HG03521 (cell line): Measurements from ENCODE around the gene KCNN2.
"Not testable (repeated sequence)": the region's sequence is repeated elsewhere in the genome, so short reads cannot be mapped to it uniquely, and the experiment has no call there.

Source experiments
- ATAC-seq: cut with Tn5 transposase; IDR thresholded peaks from one replicate; pipeline ENCODE4 v1.9.1; 2021; ENCODE audit warnings: mild to moderate bottlenecking, moderate library complexity; ENCODE audit not compliant: unreplicated experiment

The KCNN2 gene

DNA sequence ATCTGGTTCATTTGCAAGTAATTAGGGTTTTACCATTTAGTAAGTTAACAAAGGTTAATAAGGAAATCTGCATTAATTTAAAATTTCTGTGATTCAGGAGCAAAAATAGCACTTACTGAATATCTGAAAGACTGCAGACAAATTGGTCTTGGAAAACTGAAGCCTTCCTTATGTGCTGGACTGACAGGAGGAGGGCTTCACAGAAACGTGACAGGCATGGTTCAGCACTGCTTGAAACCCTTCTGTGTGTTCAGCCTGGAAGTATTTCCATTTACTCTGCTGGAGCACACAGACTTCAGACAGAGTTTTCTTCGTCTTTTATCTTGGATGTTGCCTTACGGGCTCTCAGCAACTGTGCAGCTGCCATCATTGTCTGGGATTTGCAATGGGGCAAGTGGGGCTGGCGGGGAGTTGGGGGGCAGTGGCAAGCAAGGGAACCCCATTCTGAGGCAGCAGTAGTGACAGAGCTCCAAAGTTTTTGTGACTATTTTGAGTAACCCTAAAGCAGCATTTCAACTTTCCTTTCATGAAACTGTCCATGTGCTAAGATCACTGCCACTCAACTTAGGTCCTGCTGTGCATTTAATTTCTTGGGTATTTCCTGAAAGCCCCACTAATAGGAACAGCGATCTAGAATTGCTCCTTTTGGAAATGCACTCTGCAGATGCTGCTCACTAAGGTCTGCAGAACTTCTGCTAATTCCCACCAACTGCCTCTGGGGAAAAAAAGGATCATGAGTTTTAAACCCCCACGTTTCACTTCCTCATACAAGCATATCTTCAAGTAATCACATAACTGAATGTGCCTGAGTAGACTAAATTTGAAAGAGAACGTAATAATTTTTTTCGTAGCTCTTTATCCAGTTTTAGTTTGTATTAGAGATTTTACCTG, 56.6 kb downstream of the KCNN2 start:
- ATAC-seq: peak; percentile 91

DNA sequence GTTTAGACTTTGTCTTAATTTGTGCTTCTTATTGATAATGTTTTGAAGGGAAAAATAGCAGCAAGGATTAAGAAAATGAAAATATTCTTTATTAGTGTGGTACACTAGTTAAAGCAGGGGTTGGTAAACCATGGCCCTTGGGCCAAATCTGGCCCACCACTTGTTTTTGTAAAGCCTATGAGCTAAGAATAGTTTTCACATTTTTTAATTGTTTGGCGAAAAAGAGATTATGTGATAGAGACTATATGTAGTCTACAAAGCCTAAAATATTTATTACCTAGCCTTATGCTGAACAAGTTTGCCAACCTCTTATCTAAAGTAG, 57.2 kb downstream of the KCNN2 start:
- no peak for ATAC-seq

DNA sequence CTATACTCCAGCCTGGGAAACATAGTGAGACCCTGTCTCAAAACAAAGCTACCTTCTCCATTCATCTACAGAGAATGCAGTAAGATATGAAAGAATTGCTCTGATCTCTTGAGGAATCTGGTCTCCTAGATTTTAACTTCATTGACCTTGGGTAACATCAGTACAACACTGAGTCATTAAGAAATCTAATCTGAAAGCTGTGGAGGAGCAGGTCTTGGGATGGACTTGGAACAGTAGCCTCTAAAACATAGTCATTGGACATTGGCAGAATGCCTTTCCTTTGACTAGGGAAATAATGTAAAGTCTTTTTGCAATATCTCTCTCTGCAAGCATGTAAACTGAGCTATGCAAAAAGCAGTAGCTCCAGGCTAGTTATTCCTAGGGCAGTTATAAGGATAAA, 58.1 kb downstream of the KCNN2 start:
- ATAC-seq: no peak

DNA sequence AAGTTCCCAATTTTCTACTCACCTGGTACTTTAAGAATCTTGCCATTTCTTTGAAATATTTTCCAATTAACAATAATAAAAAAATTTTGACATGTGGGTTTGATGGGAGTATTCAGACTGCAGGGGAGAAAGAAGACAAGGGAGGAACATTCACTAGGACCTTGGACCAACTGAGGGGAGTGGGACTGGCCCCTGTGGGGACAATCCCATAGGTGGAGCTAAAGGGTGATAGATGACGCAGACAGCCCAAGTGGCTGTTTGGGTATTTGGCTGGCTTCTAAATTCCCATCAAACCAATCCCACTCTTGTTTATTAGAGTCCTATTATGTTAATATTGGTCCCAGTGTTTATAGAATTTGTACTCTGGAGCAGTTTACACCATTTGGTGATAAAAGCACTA, 65.3 kb downstream of the KCNN2 start:
- ATAC-seq: no peak

DNA sequence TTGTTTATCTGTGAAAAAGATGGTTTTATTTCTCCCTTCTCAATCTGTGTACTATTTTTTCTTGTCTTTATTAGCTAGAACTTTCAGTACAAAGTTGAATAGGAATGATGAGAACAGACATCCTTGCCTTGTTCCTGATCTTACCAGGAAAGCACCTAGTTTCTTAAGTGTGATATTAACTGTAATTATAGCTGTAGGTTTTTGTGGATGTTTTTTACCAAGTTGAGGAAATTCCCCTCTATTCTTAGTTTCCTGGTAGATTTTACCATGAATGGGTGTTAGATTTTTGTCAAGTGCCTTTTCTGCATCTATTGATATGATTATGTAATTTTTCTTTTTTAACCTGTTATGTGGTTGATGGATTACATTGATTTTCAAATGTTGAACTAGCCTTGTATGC, 68.7 kb downstream of the KCNN2 start:
- no peak for ATAC-seq

DNA sequence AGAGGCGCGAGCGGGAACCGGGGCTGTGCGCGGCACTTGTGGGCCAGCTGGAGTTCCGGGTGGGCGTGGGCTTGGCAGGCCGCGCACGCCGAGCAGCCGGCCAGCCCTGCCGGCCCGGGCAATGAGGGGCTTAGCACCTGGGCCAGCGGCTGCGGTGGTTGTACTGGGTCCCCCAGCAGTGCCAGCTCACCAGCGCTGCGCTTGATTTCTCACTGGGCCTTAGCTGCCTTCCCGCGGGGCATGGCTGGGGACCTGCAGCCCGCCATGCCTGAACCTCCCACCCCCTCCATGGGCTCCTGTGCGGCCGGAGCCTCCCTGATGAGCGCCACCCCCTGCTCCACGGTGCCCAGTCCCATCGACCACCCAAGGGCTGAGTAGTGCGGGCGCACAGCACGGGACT, 70.8 kb downstream of the KCNN2 start:
- not testable (repeated sequence) for ATAC-seq

DNA sequence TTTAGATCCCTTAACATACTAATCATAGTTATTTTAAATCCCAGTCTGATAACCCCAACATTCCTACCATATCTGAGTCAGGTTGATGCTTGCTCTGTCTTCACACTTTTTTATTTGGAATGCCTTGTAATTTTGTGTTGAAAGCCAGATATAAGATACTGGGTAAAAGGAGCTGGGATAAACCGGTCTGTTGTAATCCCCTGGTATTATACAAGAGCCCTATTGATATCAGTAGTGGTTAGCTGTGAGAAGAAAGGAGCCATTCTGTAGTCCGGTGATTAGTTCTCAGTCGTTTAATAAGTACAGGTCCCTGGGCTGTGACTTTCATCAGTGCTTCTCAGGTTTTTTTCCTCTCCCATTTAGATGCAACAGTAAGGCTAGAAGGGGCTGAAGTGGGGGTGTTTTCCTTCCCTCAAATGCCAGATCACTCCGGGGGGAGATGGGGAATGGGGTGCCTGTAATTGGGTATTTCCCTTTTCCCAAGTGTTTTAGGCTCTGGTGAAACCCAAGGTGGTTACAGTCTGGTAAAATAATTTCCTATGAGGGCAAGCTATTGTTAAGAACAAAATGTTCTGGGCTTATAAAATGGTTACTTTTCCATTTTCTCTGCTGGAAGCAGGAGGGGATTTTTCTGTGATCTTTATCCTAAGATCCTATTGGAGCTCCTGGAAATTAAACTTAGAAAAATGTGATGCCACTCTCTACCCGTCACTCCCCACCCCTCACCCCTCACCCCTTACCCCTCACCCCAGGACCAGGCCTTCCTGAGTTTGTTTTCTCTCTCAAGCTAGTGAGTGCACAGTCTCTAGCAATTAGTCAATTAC, 72.7 kb downstream of the KCNN2 start:
- no peak for ATAC-seq

DNA sequence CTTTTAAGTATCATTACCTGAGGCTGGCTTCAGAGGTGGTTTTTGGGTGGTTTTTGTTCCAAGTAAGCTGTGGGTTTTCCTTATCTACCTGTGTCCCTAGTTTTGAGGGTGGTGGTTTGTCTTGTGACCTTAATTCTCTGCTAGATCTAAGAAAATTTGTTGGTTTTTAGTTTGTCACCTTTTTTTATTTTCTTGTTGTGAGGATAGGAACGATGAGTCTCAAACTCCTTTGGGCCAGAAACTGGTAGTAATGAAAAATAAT, 73.3 kb downstream of the KCNN2 start:
- ATAC-seq: no peak

DNA sequence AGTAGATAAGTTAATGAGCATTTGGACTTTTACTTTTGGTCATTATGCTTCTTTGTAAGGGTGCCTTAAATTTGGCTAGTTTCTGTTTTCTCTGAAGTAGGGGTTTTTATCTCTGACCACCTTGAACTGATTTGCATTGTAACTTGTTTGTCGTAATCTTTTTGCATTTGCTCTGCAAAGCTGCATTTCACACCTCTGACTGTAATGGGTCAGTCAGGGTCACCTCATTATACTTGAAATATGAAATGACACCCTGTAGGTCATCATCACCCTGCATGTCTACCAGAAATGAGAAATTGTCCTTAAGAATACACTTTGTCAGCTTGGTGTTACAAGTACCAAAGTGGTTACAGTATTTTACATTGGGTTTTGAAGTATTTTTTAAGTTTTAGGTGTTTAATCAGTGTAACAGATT, 74.0 kb downstream of the KCNN2 start:
- ATAC-seq: peak; percentile 58

DNA sequence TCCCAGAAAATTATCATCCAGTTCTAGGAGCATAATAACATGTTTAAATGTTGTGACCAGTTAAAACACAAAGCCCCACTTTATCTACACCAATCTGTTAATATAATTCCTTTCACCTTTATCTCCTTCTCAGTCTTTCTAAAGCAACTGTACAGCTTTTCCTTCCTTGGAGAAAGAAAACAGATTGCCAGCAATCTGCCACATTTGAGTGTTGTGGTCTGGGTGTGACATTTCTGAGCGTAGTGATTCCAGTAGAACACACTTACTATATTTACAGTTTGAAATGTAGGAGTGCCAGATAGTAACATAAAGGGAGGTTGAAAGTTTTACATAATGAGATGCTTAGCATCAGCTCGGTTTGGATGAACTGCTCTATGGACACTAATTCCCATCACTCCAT, 76.1 kb downstream of the KCNN2 start:
- ATAC-seq: no peak

DNA sequence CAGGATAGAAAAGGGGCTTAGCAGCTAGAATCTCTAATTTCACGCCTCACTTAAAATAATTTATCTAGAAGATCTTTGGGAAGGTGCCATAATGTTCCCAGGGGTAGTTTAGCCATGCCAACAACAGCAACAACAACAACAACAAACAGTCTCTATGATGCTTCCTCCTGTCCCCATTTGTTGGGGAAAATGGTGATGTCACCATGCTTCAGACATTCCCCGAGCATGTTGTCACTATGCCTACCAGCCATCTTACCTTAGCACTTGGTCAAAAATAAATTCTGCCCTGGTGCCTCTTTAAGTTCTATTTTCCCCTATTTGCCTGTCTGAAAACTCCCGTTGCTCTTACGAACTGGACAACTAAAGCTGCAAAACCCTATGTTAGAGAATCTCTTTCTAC, 76.6 kb downstream of the KCNN2 start:
- ATAC-seq: no peak

DNA sequence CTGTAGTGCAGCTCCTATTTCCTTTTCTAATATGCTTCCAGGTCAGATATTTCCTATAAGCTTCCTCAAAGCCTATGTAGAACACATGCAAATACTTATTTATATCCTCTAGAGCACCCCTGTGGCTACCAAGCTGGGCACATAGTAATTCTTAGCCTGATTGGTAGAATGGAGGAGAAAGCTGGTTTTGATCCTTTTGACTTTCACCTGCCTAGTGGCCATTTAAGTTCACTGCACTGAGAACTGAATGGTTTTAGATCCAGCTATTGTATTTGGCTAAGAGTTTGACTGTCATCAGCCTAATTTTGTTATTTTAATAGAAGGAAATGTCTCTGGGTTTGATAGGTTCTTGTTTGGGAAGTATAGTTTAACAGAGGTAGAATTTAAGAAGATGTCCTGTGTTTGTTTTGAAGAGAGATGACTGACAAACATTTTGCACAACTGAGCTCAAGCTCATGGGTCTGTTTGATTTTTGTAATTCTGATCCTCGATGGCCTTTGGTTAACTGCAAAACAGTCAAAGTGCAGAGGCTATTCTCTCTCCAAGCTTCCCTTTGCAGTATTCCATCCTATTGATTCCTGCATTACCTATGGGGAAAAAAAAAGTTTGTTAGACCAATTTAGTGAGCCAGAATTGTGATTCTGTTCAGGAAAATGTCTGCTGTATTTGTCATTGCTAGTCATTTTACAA, 85.4 kb downstream of the KCNN2 start:
- ATAC-seq: no peak

DNA sequence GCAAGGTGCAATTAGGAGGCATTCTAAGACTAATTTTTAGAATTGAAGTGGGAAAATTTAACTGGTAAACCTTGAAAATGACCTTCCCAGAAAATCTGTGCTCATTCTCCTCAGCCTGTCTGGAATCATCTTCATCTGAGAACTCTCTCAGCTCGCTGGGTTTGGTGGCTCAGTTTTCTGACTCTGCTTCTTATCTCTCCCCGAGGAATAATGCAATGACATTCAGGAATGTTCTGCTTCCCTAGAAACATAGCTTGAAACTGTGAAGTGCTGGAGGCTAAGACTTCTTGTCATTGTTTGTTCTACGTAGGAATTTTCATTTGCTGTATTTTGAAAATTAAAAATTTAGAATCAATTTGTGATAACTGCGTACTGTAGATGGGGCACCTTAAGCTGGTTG, 86.6 kb downstream of the KCNN2 start:
- ATAC-seq: no peak

DNA sequence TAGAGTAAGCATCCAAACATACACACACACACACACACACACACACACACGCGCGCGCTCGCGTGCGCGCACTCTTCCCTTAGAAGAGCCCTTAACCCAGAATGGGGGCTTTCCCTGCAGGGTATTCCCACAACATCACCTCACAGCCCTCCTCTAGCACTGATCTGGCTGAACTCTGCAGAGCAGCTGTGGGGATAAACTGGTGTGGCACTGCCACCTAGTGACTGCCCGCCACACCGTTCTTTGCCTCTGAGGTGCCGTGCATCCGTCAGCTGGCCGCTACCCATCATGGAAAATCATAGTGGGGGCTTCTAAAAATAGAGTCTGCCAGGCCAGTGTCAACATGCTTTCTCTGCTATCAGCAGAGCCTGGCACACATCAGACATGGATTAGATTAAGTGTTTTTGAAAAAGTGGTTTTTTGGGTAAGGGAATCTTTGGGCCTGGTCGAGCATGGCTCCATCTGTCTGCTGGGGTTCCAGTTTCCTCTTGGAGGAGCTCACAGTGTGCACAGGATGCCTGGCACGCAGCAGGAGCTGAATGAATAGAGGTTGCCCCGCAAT, 88.1 kb downstream of the KCNN2 start:
- ATAC-seq: peak; percentile 99

DNA sequence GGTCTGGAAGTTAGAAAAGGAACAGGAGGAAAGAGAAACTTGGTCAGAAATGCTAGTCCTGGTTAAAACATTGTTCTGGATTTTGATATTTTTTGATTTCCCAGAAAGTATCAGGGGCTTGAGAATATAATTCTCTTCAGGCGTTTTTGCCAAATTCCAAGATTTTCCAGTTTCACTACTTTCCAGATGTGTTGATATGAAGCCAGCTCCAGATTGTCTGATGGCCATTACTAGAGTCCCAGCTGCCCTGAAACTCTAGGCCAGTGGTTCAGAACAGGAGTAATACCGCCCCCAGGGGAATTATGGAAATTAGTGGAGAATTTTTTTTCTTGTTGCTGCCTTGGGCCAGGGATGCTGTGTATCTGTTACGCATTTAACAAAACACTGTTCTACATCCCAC, 88.6 kb downstream of the KCNN2 start:
- no peak for ATAC-seq

DNA sequence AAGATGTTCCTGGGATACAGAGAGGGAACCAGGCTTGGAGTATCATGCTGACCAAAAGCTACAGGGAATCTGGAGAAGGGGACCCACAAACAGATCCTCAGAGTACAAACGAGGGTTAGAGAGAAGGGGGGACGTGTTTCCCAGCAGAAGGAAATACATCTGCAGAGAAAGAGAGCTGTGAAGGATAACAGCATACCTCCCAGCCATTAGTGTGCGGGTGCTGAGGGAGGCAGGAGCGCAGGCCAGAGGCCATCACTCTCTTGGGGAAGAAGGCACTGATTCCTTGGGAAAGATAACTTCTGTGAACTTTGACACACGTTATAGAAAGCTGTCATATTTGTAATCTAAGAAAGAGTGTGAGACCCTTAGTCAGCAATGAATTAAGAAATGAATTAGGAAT, 96.9 kb downstream of the KCNN2 start:
- ATAC-seq: no peak

DNA sequence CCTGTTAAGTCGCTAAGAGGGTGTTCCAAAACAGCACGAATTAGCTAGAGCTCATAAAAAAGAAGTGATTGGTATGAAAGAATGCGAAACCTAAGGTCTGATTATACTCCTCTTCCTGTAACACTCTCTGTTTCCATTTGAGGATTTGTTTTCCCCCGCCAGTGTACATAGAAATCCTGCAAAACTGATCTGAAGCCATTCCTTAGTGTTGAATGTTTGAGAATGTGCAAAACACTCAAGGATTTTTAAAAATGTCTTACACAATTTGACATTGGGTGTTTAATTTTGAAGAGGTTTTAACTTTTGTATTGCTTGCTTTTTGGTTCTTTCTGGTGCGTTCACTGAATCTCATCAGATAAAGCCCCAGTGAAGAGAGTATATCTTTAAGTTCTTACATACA, 105.3 kb downstream of the KCNN2 start:
- ATAC-seq: no peak

DNA sequence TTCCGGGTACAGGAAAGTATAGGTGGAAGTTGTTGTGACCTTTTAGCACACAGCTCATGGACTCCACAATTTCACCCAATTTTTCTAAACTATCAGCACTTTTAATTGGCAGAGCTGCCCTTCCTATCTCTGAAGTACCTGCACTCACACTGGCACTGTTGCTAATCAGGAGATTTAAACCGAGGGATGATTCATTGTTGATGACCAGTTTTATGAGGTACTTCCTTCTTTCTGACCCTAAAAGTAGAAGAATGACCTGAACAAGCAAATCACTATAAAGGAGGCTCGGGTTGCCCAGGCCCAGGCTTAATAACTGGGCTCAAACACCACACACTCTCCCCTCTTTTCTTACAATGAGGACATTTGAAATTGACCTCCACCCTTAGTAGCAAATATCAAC, 105.9 kb downstream of the KCNN2 start:
- no peak for ATAC-seq

DNA sequence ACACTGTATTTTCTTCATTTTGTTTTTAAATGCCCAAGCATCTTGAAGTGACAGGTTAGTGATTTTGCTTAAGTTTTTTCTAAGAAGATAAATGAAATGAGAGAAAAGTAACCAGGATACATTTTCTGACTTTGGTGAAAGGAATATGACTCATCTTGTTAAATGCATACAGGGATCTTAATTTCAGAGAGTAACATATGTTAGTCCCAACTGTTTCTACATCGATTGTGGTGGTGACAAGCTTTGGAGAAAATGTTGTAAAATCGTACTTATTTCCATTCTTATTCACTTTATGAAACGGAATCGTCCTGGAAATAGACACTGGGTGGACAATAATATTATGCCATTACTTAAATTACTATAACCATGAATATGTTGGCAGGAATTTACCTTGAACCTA, 107.5 kb downstream of the KCNN2 start:
- ATAC-seq: no peak

DNA sequence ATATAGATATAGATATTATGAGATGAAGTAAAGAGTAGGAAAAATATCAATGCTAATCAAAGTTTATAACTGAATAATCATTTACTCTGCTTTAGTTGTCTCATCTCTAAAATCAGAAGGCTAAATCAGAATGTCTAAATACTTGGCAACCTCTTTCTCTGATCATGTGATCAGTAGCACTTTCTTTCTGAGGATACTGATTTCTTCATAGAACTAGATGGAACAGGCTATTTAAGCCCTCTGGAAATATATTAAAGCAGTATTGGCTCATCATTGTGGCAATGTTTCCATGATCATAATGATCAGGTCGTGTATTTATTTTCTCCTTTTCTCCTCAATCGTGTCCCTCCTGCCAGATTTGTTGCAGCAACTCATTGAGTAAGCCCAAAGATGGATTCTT, 109.7 kb downstream of the KCNN2 start:
- ATAC-seq: no peak

DNA sequence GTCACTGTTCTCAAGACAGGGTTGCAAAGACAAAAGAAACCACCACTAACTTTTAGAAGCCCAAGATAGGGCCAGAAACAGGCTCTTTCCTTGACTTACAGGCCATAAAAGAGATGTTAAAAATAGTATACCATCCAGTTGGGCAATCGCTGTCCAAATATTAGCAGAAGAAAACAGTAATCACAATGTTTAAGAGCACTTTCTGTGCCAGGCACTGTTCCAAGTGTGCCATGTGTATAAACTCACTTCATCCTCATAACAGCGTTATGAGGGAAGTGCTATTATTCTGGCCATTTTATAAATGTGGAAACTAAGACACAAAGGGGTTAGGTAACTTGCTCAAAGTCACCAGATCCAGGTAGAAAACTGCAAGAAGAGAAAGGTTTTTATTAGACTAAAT, 111.7 kb downstream of the KCNN2 start:
- no peak for ATAC-seq
